Neuron (in vitro differentiated cells): ENCODE results near the gene SPDYE18.
"Not testable (repeated sequence)": the region's sequence is repeated elsewhere in the genome, so short reads cannot be mapped to it uniquely, and the experiment has no call there.

ENCODE experiments used
- H2AFZ ChIP-seq: one replicate; pipeline ENCODE4 v1.6.1; 2013; ENCODE audit warnings: low read depth, mild to moderate bottlenecking, inconsistent platforms, low read length, moderate library complexity
- H3K27me3 ChIP-seq: one replicate; pipeline ENCODE4 v1.6.1; 2013; ENCODE audit warnings: low read length; ENCODE audit not compliant: insufficient read depth
- H3K36me3 ChIP-seq: one replicate; pipeline ENCODE4 v1.6.1; 2013; ENCODE audit warnings: low read length; ENCODE audit not compliant: insufficient read depth
- H3K4me1 ChIP-seq: one replicate; pipeline ENCODE4 v1.6.1; 2013; ENCODE audit warnings: low read length; ENCODE audit not compliant: insufficient read depth
- H3K4me3 ChIP-seq: 2 replicates; pipeline ENCODE4 v1.5.1; 2013; ENCODE audit warnings: mild to moderate bottlenecking, low read length, moderate library complexity
- H3K9me3 ChIP-seq: one replicate; pipeline ENCODE4 v1.6.1; 2013; ENCODE audit warnings: low read length

The SPDYE18 gene

GRCh38 chr7:77071108-77071507 lies 8.8 kb upstream of the SPDYE18 start:
- not testable (repeated sequence) for H3K9me3 ChIP-seq, H3K27me3 ChIP-seq, H2AFZ ChIP-seq, H3K4me1 ChIP-seq, H3K36me3 ChIP-seq, H3K4me3 ChIP-seq

GRCh38 chr7:77065869-77066268 lies 3.5 kb upstream of the SPDYE18 start:
- not testable (repeated sequence) for H3K4me1 ChIP-seq, H3K27me3 ChIP-seq, H3K36me3 ChIP-seq, H2AFZ ChIP-seq, H3K4me3 ChIP-seq, H3K9me3 ChIP-seq

DNA sequence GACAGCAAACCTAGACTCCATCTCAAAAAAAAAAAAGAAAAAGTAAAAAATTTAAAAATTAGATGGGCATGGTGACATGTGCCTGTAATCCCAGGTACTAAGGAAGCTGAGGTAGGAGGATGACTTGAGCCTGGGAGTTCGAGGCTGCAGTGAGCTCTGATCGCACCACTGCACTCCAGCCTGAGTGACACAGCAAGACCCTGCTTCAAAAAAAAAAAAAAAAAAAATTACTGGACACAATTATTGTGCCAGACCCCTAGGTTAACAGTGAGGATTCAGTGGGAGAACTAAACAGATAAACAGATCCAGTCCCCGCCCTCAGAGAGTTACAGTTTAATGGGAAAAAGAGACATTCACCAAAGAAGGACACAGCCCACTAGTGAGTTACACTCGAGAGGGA lies 1.4 kb upstream of the SPDYE18 start:
- H3K9me3 ChIP-seq, H3K4me3 ChIP-seq, H3K4me1 ChIP-seq, H3K36me3 ChIP-seq, H2AFZ ChIP-seq, H3K27me3 ChIP-seq: not testable (repeated sequence)

DNA sequence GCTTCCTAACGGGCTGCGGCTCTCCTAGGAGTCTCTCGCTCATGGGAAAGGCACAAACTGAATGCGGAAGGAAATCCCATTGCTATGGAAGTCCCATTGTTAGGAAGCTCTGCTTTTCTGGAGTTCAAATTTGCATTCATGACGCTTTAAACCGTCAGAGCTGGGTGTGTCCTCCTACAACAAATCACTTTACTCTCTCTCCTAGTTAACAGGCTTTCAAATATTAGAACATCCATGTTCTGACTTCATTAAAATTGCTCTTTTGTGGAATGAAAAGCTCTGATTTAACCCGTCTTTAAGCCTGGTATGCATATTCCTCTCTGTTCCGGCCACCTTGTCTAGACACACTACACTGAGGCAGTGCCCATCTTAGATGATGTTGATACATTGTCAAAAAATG lies 30.1 kb downstream of the SPDYE18 start, which contains the start of gene SPDYE17:
Gene SPDYE17 (minus strand): TSS at position 101 of the 400 bp plus-strand sequence. CDS start 1,791 bp downstream, outside the sequence.
- not testable (repeated sequence) for H3K4me3 ChIP-seq, H2AFZ ChIP-seq, H3K27me3 ChIP-seq

DNA sequence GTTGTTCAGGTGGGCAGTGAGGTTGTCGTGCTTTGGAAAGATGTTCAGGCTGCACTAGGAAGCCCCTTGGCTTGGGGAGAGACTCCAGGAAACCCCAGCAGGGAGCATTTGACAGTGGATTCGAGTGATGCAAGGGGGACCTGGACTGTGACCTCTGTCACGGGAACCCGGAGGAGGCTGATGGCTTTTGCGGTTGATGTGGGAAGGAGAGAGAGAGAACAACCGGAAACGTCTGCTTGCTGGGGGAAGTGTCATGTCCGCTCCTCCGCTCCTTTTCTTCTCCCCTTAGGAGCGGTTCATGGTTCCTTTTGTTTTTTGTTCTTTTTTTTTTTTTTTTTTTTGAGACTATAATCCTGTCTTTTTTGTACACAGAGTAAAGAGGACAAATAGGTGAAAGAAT lies 36.0 kb downstream of the SPDYE18 start:
- not testable (repeated sequence) for H3K36me3 ChIP-seq, H3K4me3 ChIP-seq, H3K27me3 ChIP-seq, H2AFZ ChIP-seq, H3K9me3 ChIP-seq, H3K4me1 ChIP-seq

More for the DNA sequence above, 30.1 kb downstream of the SPDYE18 start, which contains the start of gene SPDYE17:
- not testable (repeated sequence) for H3K36me3 ChIP-seq, H3K9me3 ChIP-seq, H3K4me1 ChIP-seq

DNA sequence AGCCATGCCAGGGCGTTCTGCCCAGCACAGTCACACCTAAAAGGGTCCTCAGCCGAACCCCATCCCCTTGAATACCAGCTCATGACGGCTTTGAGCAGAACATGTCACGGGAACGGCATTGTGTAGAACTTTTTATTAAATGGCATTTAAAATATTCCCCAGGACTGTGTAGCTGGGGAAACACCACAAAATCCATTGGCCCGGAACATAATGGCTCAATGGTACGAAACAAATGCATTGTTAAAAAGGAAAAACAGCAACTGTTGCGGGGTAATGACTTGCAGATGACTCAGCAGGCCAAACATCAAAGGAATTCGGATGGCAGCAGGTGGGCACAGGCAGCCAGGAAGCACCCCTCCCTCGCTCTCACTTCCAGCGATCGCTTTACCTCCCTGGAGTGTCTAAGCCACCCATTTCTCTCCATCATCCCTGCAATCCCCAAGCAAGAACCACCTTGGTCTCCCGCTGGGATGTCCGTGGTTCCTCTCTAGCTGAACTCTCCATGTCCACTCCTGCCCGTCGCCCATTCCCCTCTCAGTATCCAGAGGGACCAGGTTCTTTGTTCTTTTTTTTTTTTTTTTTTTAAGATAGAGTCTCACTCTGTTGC lies 52.2 kb downstream of the SPDYE18 start:
- H3K27me3 ChIP-seq, H3K4me3 ChIP-seq, H2AFZ ChIP-seq, H3K4me1 ChIP-seq, H3K9me3 ChIP-seq, H3K36me3 ChIP-seq: not testable (repeated sequence)

DNA sequence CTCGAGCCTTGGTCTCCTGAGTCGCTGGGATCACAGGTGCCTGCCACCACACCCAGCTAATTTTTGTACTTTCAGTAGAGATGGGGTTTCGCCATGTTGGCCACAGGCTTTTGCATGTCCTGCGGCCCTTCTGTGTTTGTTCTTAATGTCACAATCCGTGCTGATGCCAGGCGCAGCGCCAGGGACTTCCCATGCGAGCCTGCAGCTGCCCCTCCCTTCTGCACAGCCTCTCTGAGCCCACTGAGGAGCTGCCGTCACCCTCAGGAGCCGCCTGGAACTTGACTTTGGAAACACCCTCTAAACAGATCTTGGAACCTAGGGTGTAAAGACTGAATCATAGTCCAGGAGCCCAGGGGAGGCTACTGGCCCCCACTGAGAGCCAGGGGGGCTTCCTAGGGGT lies 54.4 kb downstream of the SPDYE18 start:
- H3K36me3 ChIP-seq, H2AFZ ChIP-seq, H3K4me3 ChIP-seq, H3K27me3 ChIP-seq, H3K4me1 ChIP-seq, H3K9me3 ChIP-seq: not testable (repeated sequence)

DNA sequence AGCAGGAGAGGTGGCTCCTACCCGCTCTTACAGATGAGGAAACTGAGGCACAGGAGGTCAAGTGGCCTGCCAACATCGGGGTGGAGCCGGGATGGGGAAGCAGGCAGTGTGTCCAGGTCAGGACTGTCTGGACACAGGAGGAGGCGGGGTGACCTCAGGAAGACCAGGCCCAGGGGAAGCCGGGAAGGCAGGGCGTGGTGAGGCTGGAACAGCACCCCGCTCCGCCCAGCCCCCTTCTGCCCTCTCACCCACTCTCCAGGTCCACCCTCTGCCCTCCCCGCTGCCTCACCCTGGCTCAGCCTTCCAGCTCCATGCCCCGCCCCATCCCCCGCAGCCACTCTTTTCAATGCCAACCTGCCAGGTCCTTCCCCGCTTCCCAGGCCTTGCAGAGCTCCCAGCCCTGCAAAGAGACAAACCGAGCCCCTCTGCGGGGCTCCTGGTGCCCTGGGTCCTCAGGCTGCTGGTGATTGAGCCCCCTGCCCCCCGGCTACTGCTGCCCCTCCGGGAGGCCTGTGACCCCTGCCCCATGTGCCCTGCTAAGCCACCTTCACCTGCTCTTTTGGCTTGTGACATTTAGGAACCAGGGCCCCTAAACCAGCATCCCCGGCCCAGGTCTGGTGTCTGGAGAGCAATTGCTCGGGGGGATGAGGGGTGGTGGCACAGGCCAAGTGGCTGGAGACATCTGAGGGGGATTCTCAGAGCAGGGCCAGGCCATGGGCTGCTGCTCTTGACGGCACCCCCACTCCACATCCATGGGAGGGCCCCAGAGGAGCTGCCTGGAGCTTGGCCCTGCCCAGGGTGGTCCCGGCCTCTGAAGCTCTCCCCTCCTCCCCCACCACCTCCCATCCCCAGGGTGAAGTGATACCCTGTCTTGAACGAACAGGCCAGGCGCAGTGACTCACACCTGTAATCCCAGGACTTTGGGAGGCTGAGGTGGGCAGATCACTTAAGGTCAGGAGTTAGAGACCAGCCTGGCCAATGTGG lies 55.9 kb downstream of the SPDYE18 start:
- not testable (repeated sequence) for H3K4me1 ChIP-seq, H3K4me3 ChIP-seq, H3K27me3 ChIP-seq, H2AFZ ChIP-seq, H3K9me3 ChIP-seq, H3K36me3 ChIP-seq

DNA sequence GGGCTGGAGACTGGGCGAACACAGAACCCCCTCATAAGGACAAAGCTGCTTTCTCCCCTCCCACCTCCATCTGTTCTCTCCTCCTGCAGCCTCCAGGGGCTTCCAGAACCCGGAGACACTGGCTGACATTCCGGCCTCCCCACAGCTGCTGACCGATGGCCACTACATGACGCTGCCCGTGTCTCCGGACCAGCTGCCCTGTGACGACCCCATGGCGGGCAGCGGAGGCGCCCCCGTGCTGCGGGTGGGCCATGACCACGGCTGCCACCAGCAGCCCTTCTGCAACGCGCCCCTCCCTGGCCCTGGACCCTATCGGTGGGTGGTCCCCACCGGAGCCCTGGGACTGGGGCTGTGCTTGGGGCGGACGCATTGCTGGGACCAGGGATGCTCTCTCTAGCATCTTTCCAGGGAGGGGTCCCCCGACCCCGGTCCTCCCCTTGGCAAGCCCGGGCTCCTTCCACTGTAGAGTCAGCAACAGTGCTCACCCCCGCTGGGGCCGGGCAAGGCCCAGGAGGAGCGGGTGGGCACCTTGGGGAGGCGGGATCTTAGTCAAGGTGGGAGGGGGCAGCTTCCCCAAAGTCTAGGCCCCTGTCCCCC lies 56.8 kb downstream of the SPDYE18 start:
- not testable (repeated sequence) for H2AFZ ChIP-seq, H3K36me3 ChIP-seq

GRCh38 chr7:77004151-77004550 lies 58.2 kb downstream of the SPDYE18 start:
- H3K4me1 ChIP-seq, H3K27me3 ChIP-seq, H2AFZ ChIP-seq, H3K4me3 ChIP-seq, H3K9me3 ChIP-seq, H3K36me3 ChIP-seq: not testable (repeated sequence)

More for the DNA sequence above, 56.8 kb downstream of the SPDYE18 start:
- not testable (repeated sequence) for H3K4me1 ChIP-seq, H3K27me3 ChIP-seq, H3K9me3 ChIP-seq, H3K4me3 ChIP-seq

DNA sequence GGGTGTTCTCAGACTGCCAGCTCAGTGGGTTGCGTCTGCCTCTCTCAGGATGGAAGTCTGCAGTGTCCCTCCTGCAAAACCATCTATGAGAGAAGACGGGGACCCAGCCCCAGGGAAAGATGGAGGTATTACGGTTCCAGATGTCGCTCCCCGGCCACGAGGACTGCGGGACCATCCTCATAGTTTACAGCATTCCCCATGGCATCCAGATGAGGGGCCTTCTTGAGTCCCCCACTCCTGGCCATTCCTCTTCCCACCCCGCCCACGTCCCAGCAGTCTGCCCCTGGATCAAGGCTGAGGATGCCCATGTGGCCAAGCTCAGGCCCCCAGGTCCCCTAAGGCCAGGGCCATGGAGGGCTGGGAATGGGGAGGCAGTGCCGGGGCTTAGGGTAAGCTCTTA lies 59.1 kb downstream of the SPDYE18 start:
- H3K4me3 ChIP-seq, H2AFZ ChIP-seq, H3K4me1 ChIP-seq, H3K9me3 ChIP-seq, H3K36me3 ChIP-seq, H3K27me3 ChIP-seq: not testable (repeated sequence)

DNA sequence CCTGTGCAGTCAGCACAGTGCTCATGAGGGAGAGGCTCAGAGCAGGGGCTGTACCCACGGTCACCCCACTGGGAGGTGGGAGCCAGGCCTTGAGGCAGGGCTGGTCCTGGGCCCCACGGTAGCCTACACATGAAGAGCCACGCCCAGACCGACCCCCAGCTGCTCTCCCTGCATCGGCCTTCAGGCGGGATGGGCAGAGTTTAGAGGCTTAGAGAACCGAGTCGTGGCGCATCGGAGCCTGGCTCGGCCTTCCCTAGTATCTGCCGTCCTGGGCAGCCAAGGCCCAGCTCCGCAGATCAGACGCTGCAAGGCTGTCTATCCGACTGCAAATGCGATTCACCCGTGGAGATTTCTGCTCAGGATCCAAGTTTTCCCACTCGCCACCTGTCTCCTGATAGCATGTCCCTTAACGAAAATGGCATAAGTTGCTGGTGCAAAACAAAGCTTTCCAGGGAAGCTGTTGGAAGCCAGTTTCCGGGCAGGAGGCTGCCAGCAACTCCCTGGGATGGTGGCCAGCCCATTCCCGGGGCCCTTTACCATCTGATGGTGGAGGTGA lies 59.6 kb downstream of the SPDYE18 start:
- not testable (repeated sequence) for H3K27me3 ChIP-seq, H3K9me3 ChIP-seq, H2AFZ ChIP-seq, H3K4me1 ChIP-seq, H3K4me3 ChIP-seq, H3K36me3 ChIP-seq

GRCh38 chr7:77002104-77002503 lies 60.3 kb downstream of the SPDYE18 start:
- H2AFZ ChIP-seq, H3K4me1 ChIP-seq, H3K4me3 ChIP-seq, H3K27me3 ChIP-seq, H3K9me3 ChIP-seq, H3K36me3 ChIP-seq: not testable (repeated sequence)
